Measurements from ENCODE around the gene PDE7B. TPM values are rescaled to one million over a fixed set of nuclear protein-coding genes. Genes with fewer than 3 reads are reported as not detected.

Gene PDE7B
- total RNA-seq, 1 donor from 2014 or later = 0.53 TPM

- FAIRE-seq (no peak), DNase-seq (ENCODE audit: low read depth) (no peak)
- Histone ChIP-seq H3K27me3 (ENCODE audit: control insufficient read depth, insufficient read depth, low read length) (no peaks in the 10 kb centered on the region), H3K36me3 (ENCODE audit: control insufficient read depth, insufficient read depth, low read length) (no peaks in the 10 kb centered on the region), H3K4me3 (ENCODE audit: low read depth, low read length) (no peak overlapping the region)
- TF ChIP-seq CTCF (IDR thresholded peaks at IDR 0.05; ENCODE audit: insufficient read depth, low read length, severe bottlenecking) = no peak
Measured at GRCh38 chr6:136226674-136227377, 375.3 kb downstream of the PDE7B start.

- H3K27me3 ChIP-seq (ENCODE audit: control insufficient read depth, insufficient read depth, low read length) = no peaks in the 10 kb centered on the region
- DNase-seq (ENCODE audit: low read depth) = no peak
- H3K4me3 ChIP-seq (ENCODE audit: low read depth, low read length) = no peak overlapping the region
- no peak for TF ChIP-seq CTCF (IDR thresholded peaks at IDR 0.05; ENCODE audit: insufficient read depth, low read length, severe bottlenecking)
- H3K36me3 ChIP-seq (ENCODE audit: control insufficient read depth, insufficient read depth, low read length) = no peaks in the 10 kb centered on the region
- FAIRE-seq = no peak
Measured at GRCh38 chr6:136228814-136229213, 377.3 kb downstream of the PDE7B start.

GRCh38 chr6:136230219-136230853, 378.8 kb downstream of the PDE7B start:
- no peak for TF ChIP-seq CTCF (IDR thresholded peaks at IDR 0.05; ENCODE audit: insufficient read depth, low read length, severe bottlenecking)
- H3K4me3 ChIP-seq (ENCODE audit: low read depth, low read length) = no peak overlapping the region

GRCh38 chr6:136232701-136233100, 381.2 kb downstream of the PDE7B start:
- H3K4me3 ChIP-seq (ENCODE audit: low read depth, low read length) = no peak overlapping the region
- H3K36me3 ChIP-seq (ENCODE audit: control insufficient read depth, insufficient read depth, low read length) = no peaks in the 10 kb centered on the region
- no peak for TF ChIP-seq CTCF (IDR thresholded peaks at IDR 0.05; ENCODE audit: insufficient read depth, low read length, severe bottlenecking)
- H3K27me3 ChIP-seq (ENCODE audit: control insufficient read depth, insufficient read depth, low read length) = no peaks in the 10 kb centered on the region
- FAIRE-seq = no peak
- DNase-seq (ENCODE audit: low read depth) = no peak

More at GRCh38 chr6:136230219-136230853, 378.8 kb downstream of the PDE7B start:
- no peak for FAIRE-seq
- Histone ChIP-seq H3K27me3 (ENCODE audit: control insufficient read depth, insufficient read depth, low read length) (no peaks in the 10 kb centered on the region), H3K36me3 (ENCODE audit: control insufficient read depth, insufficient read depth, low read length) (no peaks in the 10 kb centered on the region)
- no peak for DNase-seq (ENCODE audit: low read depth)

- DNase-seq (ENCODE audit: low read depth) (peak; percentile 88), FAIRE-seq (no peak)
- H3K4me3 ChIP-seq (ENCODE audit: low read depth, low read length) = no peak overlapping the region
- H3K36me3 ChIP-seq (ENCODE audit: control insufficient read depth, insufficient read depth, low read length) = no peaks in the 10 kb centered on the region
- no peaks in the 10 kb centered on the region for H3K27me3 ChIP-seq (ENCODE audit: control insufficient read depth, insufficient read depth, low read length)
- no peak for TF ChIP-seq CTCF (IDR thresholded peaks at IDR 0.05; ENCODE audit: insufficient read depth, low read length, severe bottlenecking)
Measured at GRCh38 chr6:136235233-136235564, 383.7 kb downstream of the PDE7B start.
